Posterior cingulate gyrus (tissue), 11 donors: ENCODE data around the gene GNGT1.

Experiments
- DNase-seq, 10 donors: peaks; one replicate each; pipeline versions ENCODE4 v3.0.0 to v3.0.0-alpha.2; 2020 to 2021; ENCODE audit warnings: mixed read lengths in 3 of 10
- intact Hi-C: fragments of 100-400 bp; cut with DNase I; formaldehyde crosslinking; loops from one replicate; pipeline ENCODE4 v1.15.1; 2023

The GNGT1 gene

DNA sequence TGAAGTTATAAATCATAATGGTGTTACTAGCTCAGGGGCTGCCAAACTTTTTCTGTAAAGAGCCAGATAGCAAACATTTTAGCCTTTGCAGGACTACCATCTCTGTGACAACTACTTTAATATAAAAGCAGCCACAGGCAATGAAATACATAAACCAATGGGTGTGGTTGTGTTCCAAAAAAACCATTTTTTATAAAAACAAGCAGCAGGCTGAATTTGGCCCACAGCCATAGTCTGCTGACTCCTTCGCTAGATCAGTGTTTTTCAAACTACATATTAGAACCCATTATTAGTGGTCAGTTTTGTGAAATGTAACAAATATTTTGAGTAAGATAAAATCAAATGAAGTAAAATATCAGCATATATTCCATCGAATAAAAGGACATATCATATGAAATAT, 28.7 kb downstream of the GNGT1 start:
- intact Hi-C loops = no loop called here
- DNase-seq = no peak

- no peak for DNase-seq
- intact Hi-C loops = no loop called here
Measured at GRCh38 chr7:93937818-93938217, 31.5 kb downstream of the GNGT1 start.

DNA sequence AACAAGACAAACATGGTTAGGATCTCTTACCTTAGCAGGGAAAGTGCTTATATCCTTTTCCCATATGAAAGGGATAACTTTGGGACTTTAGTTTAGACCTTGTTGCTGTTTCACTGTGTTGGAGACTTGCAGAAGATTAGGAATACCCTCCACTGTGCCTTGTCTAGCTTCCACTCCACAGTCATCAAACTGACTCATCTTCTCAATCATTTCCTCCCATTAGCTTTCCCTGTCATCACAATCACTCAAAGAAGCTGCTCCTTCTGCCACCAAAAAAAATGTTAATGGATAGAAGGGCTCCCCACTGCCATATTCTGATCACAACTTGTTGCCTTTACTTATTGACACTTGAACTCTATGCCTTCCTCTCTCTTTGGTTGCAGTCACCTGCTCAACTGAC, 31.9 kb downstream of the GNGT1 start:
- DNase-seq = no peak
- intact Hi-C loops = no loop called here

DNA sequence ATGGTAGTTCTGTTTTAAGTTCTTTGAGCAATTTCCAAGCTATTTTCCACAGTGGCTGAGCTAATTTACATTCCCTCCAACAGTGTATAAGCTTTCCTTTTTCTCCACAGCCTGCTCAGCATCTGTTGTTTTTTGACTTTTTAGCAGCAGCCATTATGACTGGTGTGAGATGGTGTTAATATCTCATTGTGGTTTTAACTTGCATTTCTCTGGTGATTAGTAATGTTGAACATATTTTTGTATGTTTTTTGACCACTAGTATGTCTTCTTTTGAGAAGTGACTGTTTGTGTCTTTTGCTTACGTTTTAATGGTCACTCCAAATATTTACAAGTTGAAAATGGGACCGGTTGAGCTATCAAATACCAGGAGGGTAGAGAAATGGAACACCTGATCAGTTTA, 35.6 kb downstream of the GNGT1 start:
- no peak for DNase-seq
- intact Hi-C loops = no loop called here

GRCh38 chr7:93943816-93944540, 37.6 kb downstream of the GNGT1 start:
- intact Hi-C loops = no loop called here
- no peak for DNase-seq

- intact Hi-C loops = no loop called here
- no peak for DNase-seq
Measured at GRCh38 chr7:93944673-93945072, 38.3 kb downstream of the GNGT1 start.

DNA sequence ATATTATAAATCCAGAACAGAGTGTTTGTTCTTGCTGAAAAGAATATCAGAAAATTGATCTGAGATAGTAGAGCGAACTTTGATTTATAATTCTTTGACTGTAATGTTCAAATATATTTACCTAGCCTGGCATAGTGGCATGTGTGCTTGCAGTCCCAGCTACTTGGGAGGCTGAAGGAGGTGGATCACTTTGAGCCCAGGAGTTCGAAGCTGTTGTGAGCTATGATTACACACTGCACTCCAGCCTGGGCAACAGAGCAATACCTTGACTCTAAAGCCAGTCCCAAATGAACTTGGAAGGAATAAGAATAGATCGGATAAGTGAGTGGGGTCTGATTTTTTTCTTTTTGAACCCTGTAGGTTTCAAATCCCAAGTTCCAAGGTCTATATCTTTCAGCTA, 38.7 kb downstream of the GNGT1 start:
- intact Hi-C loops = no loop called here
- no peak for DNase-seq

GRCh38 chr7:93945756-93946535, 39.6 kb downstream of the GNGT1 start:
- DNase-seq = no peak
- intact Hi-C loops = no loop called here

DNA sequence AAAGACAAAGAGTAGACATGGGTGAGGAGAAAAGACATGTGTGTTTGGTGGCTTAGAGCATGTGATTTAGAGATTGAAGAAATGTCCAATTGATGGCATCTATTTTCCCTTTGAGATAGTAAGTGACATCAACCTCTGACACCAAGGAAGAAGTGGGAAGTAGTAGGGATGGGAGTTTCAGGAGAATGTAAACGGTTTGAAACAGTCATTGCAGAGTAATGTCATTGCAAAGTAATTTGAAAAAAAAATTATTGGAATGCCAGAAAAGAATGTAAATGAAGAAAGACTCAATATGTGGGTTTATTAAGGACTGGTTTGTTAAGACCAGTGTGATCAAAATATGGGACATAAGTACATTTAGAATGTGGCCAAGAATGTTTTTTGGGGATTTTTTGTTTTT, 41.7 kb downstream of the GNGT1 start:
- intact Hi-C loops = no loop called here
- no peak for DNase-seq

- intact Hi-C loops = no loop called here
- no peak for DNase-seq
Measured at GRCh38 chr7:93948873-93949272, 42.5 kb downstream of the GNGT1 start.

DNA sequence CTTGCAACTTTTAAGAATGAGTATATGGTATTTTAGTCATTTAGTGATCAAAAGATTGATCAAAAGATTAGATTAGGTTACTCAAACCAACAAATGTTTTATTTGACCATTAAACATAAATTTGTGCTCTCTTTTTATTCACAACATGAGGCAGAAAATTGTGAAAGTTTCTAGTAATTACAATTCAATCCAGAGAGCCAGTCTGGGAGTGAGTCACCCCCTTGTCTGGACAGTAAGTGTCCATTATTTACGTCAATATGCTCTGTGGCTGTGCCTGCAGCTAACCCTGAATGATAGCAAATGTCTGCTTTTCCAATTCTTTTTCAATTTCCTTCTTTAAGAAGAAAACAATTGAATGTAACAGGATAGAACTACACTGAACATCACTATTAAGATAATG, 43.1 kb downstream of the GNGT1 start:
- intact Hi-C loops = no loop called here
- DNase-seq = no peak

DNA sequence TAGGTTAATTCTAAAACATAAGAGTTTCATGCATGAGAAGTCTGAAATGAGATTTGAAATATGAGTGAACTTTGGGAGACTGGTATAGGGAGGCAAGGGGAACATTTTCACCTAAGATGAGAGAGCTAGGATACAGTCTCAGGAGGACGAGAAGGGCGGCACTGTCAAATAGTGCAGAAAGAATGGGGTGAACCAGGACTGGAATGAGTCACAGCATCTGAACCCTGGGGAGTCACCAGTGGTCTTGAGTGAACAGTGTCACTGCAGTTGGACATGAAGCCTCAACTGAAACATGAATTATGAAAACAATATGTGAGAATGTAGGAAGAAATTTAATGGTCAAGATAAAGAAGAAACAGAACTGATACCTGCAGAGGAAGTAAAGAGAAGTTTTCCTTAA, 48.9 kb downstream of the GNGT1 start:
- intact Hi-C loops = no loop called here
- DNase-seq = no peak

- no peak for DNase-seq
Measured at GRCh38 chr7:93957767-93958166, 51.4 kb downstream of the GNGT1 start.

DNA sequence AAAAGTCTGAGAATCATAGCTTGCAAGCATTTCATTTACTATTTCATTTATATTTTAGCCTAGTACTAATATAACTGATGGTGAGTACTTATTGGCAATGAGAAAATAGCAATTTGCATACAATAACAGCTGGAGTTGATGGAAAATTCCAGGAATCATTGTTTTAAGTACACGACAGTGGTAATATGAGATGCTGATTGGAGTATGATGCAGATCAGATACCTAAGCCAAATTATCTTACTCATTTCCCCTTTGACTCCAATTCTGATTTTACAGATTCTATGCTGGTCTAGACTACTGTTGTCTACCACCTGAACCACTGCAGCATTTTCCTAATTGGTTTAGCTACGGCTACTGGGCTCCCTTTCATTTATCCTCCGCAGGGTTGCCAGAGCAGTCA, 51.8 kb downstream of the GNGT1 start:
- intact Hi-C loops = no loop called here
- no peak for DNase-seq

More at GRCh38 chr7:93957767-93958166, 51.4 kb downstream of the GNGT1 start:
- intact Hi-C loops = no loop called here

GRCh38 chr7:93958651-93959050, 52.3 kb downstream of the GNGT1 start:
- intact Hi-C loops = no loop called here
- DNase-seq = no peak
